CD4-positive, CD25-positive, alpha-beta regulatory T cell (primary cell): ENCODE data around the gene GIPC1. TPM values are rescaled to one million over a fixed set of nuclear protein-coding genes. Genes with fewer than 3 reads are reported as not detected.

Experiments used
- ATAC-seq, 2 donors: fragments of 150-1000 bp; cut with Tn5 transposase; one replicate each; pipeline ENCODE4 v1.10.0; 2021; ENCODE audit warnings: low read depth in 2 of 2, moderate number of reproducible peaks in 2 of 2, moderate library complexity in 1 of 2
- DNase-seq, 3 donors: peaks; one replicate each; pipeline versions ENCODE4 v3.0.0 to v3.0.0-alpha.2; 2012 to 2022; ENCODE audit warnings: mixed read lengths in 1 of 3
- H3K27ac ChIP-seq: one replicate; pipeline ENCODE4 v1.7.0; 2013; ENCODE audit warnings: mild to moderate bottlenecking, low read length; ENCODE audit not compliant: insufficient read depth, poor library complexity, severe bottlenecking
- H3K27me3 ChIP-seq: one replicate; pipeline ENCODE4 v1.7.0; 2013; ENCODE audit warnings: low read length; ENCODE audit not compliant: control insufficient read depth, insufficient read depth
- H3K36me3 ChIP-seq: one replicate; pipeline ENCODE4 v1.7.0; 2013; ENCODE audit warnings: mild to moderate bottlenecking, low read length, moderate library complexity; ENCODE audit not compliant: control insufficient read depth, insufficient read depth
- H3K4me1 ChIP-seq: 2 replicates; pipeline ENCODE4 v1.7.0; 2013; ENCODE audit warnings: mild to moderate bottlenecking, low read length; ENCODE audit not compliant: insufficient read depth, control insufficient read depth, poor library complexity, severe bottlenecking
- H3K4me3 ChIP-seq: one replicate; pipeline ENCODE4 v1.7.0; 2013; ENCODE audit warnings: low read depth, mild to moderate bottlenecking, low read length, moderate library complexity
- H3K9me3 ChIP-seq, 2 experiments: 1 replicate in 1 of 2; 2 replicates in 1 of 2; pipeline ENCODE4 v1.7.0; 2013; ENCODE audit warnings: low read length in 2 of 2, mild to moderate bottlenecking in 1 of 2, moderate library complexity in 1 of 2; ENCODE audit not compliant: control insufficient read depth in 2 of 2
- H3K27ac Mint-ChIP-seq, 3 donors: one replicate each; pipeline ENCODE4 v1.8.0; 2020 to 2022; ENCODE audit warnings: mild to moderate bottlenecking in 3 of 3, mixed read lengths in 3 of 3, moderate library complexity in 2 of 3
- H3K27me3 Mint-ChIP-seq: one replicate; pipeline ENCODE4 v1.8.0; 2022; ENCODE audit warnings: mild to moderate bottlenecking, mixed read lengths
- H3K36me3 Mint-ChIP-seq: one replicate; pipeline ENCODE4 v1.8.0; 2020; ENCODE audit warnings: mixed read lengths
- H3K4me1 Mint-ChIP-seq, 4 donors: one replicate each; pipeline ENCODE4 v1.8.0; 2020 to 2022; ENCODE audit warnings: mixed read lengths in 4 of 4, mild to moderate bottlenecking in 1 of 4
- H3K4me3 Mint-ChIP-seq, 4 donors: one replicate each; pipeline ENCODE4 v1.8.0; 2020 to 2022; ENCODE audit warnings: mild to moderate bottlenecking in 4 of 4, mixed read lengths in 4 of 4, moderate library complexity in 3 of 4
- H3K9me3 Mint-ChIP-seq, 7 donors: one replicate each; pipeline ENCODE4 v1.8.0; 2020 to 2022; ENCODE audit warnings: mixed read lengths in 7 of 7, mild to moderate bottlenecking in 3 of 7, moderate library complexity in 2 of 7
- polyA plus RNA-seq, 4 donors: library from polyadenylated mRNA; unstranded; fragments of 300-500 nt; fragmentation: Illumina TruSeq; gene quantifications; one replicate each; pipeline ENCODE4 v1.2.3, GENCODE V29; 2021
- total RNA-seq: library from RNA; stranded (reverse); gene quantifications from one replicate; pipeline ENCODE4 v1.2.3, GENCODE V29; 2022

Gene GIPC1
- total and polyA plus RNA-seq, 5 donors from 2014 or later = 37.5 to 62.0 (median 50.7) TPM

DNA sequence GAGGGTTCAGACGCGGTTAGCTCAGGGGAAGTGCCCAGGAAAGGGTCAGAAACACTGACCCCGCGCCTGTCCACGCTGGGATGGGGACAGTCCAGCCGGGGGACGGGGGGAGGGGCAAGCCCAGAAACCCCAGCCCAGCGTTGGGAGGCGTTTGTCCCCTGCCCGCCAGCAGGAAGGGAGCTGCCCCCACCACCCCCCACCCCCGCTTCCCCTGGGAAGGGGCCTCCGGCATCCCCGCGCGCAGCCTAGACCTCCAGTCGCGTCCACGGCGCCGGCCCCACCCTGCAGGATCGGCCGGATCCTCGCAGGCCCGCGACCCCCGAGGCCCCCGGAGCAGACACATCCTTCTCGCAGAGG is 277 bp downstream of the GIPC1 start:
- H3K27me3 ChIP-seq = no peaks in the 10 kb centered on the region
- peaks cover 23% of the 10 kb centered on the region for H3K4me1 ChIP-seq
- H3K27me3 Mint-ChIP-seq = no peaks in the 10 kb centered on the region
- H3K4me1 Mint-ChIP-seq = peaks cover 4 to 38% (median 14%) of the 10 kb centered on the region in 4 donors
- DNase-seq (no peak), ATAC-seq (no peak)
- H3K36me3 ChIP-seq = peaks cover 7% of the 10 kb centered on the region
- H3K9me3 ChIP-seq = no peaks in the 10 kb centered on the region
- H3K4me3 ChIP-seq = peak overlapping the region; percentile 79
- peak overlapping the region; percentile 81 to 91 (median 86) for H3K27ac Mint-ChIP-seq
- H3K4me3 Mint-ChIP-seq = peak overlapping the region; percentile 89 to 95 (median 90)
- H3K36me3 Mint-ChIP-seq = peaks cover 10% of the 10 kb centered on the region
- no peaks in the 10 kb centered on the region for H3K9me3 Mint-ChIP-seq
- peak overlapping the region; percentile 72 for H3K27ac ChIP-seq

DNA sequence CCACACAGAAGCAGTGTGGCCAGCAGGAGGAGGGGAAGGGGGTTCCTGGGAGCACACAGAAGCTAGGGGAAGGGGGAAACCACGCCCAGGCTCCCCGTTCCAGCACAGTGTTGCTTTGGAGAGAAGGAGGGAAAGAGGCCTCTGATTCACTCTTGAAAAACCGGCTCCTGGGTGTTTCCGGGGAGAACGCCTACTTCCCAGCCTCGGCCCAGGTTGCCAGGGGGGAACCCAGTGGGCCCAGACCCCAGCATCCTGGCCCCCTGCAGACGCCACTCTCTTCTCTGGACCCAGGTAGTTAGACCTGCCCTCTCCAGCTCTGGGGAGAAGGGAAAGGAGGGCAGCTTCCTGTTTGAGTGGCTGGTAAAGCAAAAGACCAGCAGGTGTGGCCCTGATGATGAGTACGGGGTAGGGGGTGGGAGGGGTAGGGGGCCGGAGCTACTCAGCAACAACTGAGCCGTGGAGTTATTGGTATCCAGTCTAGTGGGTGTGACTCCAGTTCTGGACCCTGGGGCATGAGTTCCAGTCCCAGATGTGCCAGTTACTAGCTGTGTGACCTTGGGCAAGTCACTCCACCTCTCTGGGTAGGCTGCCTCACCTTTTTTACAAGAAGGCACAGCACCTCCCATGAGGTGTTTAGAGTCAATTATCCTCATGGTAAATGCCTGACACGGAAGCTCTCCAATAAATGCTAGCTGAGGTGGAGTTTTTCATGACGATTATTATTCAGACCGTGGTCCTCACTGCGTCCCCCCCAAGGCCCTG is 836 bp downstream of the GIPC1 start:
- Mint-ChIP-seq H3K4me3 (peak overlapping the region; percentile 89 to 95 (median 90)), H3K4me1 (peaks cover 4 to 38% (median 14%) of the 10 kb centered on the region in 4 donors), H3K27ac (peak overlapping the region; percentile 81 to 91 (median 86)), H3K36me3 (peaks cover 10% of the 10 kb centered on the region), H3K27me3 (no peaks in the 10 kb centered on the region), H3K9me3 (no peaks in the 10 kb centered on the region)
- Histone ChIP-seq H3K9me3 (no peaks in the 10 kb centered on the region), H3K27ac (peak overlapping the region; percentile 72), H3K4me3 (peak overlapping the region; percentile 79), H3K4me1 (peaks cover 23% of the 10 kb centered on the region), H3K36me3 (peaks cover 7% of the 10 kb centered on the region), H3K27me3 (no peaks in the 10 kb centered on the region)
- ATAC-seq (peak in 1 of 2 donors; percentile 11), DNase-seq (peak in 1 of 3 donors; percentile 48)

DNA sequence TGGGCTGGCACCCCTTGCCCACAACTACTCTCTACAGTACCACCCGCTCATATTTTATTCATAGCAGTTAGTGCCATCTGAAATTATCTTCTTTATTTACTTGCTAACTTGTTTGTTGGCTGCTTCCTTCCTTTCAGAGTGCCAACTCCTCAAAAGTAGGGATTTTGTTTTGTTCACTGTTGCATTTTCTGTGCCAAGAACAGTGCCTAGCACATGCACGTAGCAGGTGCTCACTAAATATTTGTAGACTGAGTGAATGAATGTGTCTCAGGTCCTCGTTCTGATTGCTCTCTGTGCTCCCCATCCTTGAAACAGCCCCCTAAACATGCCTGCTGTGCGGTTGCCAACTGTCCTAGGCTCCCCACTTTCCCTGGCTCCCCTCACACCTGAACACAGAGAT is 1.5 kb downstream of the GIPC1 start:
- H3K4me3 ChIP-seq = peak overlapping the region; percentile 19

DNA sequence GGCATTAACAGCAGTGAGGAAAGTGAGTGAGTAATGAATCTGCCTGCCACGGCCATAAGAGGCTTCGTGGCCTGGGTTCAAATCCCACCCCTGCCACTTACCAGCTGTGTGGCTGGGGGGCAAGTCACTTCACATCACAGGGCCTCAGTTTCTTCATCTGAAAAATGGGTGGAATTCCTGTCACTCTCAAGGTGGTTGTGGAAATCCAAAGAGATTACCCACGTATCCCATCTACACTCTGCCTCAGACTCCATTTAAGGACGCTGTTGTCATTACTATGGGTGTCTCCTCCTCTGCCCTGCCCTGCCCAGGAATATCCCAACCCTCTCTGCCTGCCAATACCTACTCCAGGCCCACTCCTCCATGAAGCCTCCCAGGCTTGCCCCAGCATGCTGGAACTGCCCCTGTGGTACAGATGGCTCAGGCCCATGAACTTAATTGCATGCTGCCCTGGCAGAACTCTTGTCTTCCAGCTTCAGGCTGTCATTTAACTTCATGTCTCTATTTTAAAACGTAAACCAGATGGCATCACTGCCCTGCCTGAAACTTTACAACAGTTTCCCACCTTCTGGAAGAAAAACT is 3.1 kb downstream of the GIPC1 start:
- H3K27me3 Mint-ChIP-seq = no peaks in the 10 kb centered on the region
- peaks cover 22% of the 10 kb centered on the region for H3K36me3 Mint-ChIP-seq
- no peaks in the 10 kb centered on the region for H3K9me3 Mint-ChIP-seq
- H3K4me3 ChIP-seq = no peak overlapping the region
- H3K4me3 Mint-ChIP-seq = peak overlapping the region in 3 of 4 donors; percentile 7 to 88 (median 62)
- peaks cover 8 to 38% (median 14%) of the 10 kb centered on the region in 4 donors for H3K4me1 Mint-ChIP-seq
- peak overlapping the region in 2 of 3 donors; percentile 44 to 71 for H3K27ac Mint-ChIP-seq
- H3K27me3 ChIP-seq = no peaks in the 10 kb centered on the region
- H3K4me1 ChIP-seq = peaks cover 23% of the 10 kb centered on the region
- H3K9me3 ChIP-seq = no peaks in the 10 kb centered on the region
- no peak overlapping the region for H3K27ac ChIP-seq
- no peak for DNase-seq
- peaks cover 12% of the 10 kb centered on the region for H3K36me3 ChIP-seq
- ATAC-seq = no peak

More for the DNA sequence above, 1.5 kb downstream of the GIPC1 start:
- no peak for DNase-seq
- peak overlapping the region; percentile 71 to 91 (median 81) for H3K27ac Mint-ChIP-seq
- Histone ChIP-seq H3K4me1 (peaks cover 23% of the 10 kb centered on the region), H3K9me3 (no peaks in the 10 kb centered on the region), H3K27me3 (no peaks in the 10 kb centered on the region), H3K27ac (peak overlapping the region; percentile 72), H3K36me3 (peaks cover 7% of the 10 kb centered on the region)
- ATAC-seq = no peak
- peaks cover 16% of the 10 kb centered on the region for H3K36me3 Mint-ChIP-seq
- peak overlapping the region; percentile 81 to 95 (median 90) for H3K4me3 Mint-ChIP-seq
- no peaks in the 10 kb centered on the region for H3K27me3 Mint-ChIP-seq
- no peaks in the 10 kb centered on the region for H3K9me3 Mint-ChIP-seq
- H3K4me1 Mint-ChIP-seq = peaks cover 8 to 38% (median 14%) of the 10 kb centered on the region in 4 donors

DNA sequence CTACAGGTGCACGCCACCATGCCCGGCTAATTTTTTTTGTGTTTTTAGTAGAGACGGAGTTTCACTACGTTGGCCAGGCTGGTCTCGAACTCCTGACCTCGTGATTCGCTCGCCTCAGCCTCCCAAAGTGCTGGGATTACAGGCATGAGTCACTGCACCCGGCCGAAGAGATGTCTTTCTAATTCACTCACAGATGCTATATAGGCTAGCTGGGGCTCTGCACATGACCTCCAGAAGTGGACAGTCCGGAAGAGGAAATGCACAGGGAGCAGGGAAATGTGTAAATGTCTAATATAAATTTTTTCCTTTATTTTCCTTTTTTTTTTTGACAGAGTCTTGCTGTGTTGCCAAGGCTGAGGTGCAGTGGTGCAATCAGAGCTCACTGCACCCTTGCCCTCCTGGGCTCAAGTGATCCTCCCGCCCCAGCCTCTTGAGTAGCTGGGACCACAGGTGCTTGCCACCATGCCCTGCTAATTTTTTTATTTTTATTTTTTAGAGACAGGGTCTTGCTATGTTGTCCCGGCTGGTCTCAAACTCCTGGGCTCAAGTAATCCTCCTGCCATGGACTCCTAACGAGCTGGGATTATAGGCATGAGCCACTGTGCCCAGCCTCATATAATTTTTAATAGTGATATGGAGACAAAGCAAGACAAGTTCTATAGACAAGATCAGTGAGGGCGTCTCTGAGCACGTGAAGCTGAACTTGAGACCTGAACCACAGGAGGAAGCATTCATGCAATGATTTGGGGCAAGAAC is 8.4 kb downstream of the GIPC1 start:
- H3K9me3 Mint-ChIP-seq = no peaks in the 10 kb centered on the region
- H3K4me1 Mint-ChIP-seq = peaks cover 4 to 15% (median 9%) of the 10 kb centered on the region in 4 donors
- DNase-seq (no peak), ATAC-seq (no peak)
- no peaks in the 10 kb centered on the region for H3K4me1 ChIP-seq
- H3K27me3 ChIP-seq = no peaks in the 10 kb centered on the region
- H3K4me3 ChIP-seq = no peak overlapping the region
- no peak overlapping the region for H3K4me3 Mint-ChIP-seq
- no peak overlapping the region for H3K27ac ChIP-seq
- H3K27me3 Mint-ChIP-seq = peaks cover 4% of the 10 kb centered on the region
- H3K9me3 ChIP-seq = no peaks in the 10 kb centered on the region
- no peak overlapping the region for H3K27ac Mint-ChIP-seq
- peaks cover 25% of the 10 kb centered on the region for H3K36me3 Mint-ChIP-seq
- peaks cover 12% of the 10 kb centered on the region for H3K36me3 ChIP-seq

DNA sequence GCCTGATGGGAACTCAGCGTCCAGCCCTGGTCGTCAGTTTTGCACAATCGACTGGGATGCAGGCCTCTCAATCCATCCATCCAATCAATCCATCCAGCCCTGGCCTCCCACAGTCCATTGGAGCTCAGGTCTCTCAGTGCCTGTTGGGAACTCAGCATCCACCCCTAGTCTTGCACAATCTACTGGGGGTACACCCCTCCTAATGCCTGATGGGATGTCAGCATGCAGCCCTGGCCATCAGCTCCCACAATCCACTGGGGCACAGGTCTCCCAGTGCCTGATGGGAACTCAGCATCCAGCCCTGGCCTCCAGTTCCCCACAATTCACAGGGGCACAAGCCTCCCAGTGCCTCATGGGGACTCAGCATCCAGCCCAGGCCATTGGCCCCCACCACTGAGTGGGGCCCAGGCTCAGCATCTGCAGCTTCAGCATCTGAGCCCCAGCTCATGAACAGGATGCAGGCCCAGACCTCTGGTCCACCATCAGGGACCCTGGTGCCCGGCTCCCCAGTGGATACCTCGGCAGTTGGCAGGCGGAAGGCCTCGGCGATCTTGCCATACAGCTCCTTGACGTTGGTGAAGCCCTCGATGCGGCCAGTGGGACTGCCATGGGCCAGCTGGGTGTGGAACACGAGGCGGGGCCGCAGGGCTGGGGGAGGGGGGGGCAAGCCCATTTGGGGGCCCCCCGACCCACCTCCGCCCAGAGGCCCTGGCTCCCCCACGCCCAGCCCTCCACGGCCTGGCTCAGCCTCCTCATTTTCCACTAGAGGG is 13.6 kb downstream of the GIPC1 start:
- Mint-ChIP-seq H3K27me3 (peaks cover 4% of the 10 kb centered on the region), H3K36me3 (peaks cover 10% of the 10 kb centered on the region), H3K4me3 (no peak overlapping the region), H3K27ac (no peak overlapping the region), H3K4me1 (peaks cover 0 to 14% (median 10%) of the 10 kb centered on the region in 4 donors), H3K9me3 (no peaks in the 10 kb centered on the region)
- H3K9me3 ChIP-seq = no peaks in the 10 kb centered on the region
- H3K27me3 ChIP-seq = no peaks in the 10 kb centered on the region
- H3K4me3 ChIP-seq = no peak overlapping the region
- ATAC-seq (no peak), DNase-seq (no peak)
- H3K27ac ChIP-seq = no peak overlapping the region
- H3K4me1 ChIP-seq = peaks cover 7% of the 10 kb centered on the region
- peaks cover 12% of the 10 kb centered on the region for H3K36me3 ChIP-seq

DNA sequence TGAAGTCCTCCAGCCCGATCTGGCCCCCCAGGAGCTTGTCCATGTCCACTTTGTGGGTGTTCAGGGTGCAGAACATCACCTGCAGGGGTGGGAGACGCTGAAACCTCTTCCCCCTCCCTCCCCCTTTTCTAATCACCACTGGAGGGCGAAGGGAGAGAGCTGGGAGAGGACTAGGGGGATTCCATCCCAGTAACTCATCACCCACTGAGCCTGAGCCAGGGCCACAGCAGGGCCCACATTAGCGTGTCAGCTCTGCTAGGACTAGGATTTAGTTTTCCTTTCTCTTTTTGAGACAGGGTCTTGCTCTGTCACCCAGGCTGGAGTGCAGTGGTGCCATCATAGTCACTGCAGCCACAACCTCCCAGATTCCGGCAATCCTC is 15.2 kb downstream of the GIPC1 start:
- Mint-ChIP-seq H3K4me3 (no peak overlapping the region), H3K4me1 (peaks cover 0 to 10% (median 7%) of the 10 kb centered on the region in 4 donors), H3K9me3 (no peaks in the 10 kb centered on the region), H3K27ac (no peak overlapping the region), H3K36me3 (peaks cover 10% of the 10 kb centered on the region), H3K27me3 (peaks cover 10% of the 10 kb centered on the region)
- Histone ChIP-seq H3K36me3 (peaks cover 12% of the 10 kb centered on the region), H3K27me3 (no peaks in the 10 kb centered on the region), H3K4me1 (peaks cover 8% of the 10 kb centered on the region), H3K27ac (no peak overlapping the region), H3K4me3 (no peak overlapping the region), H3K9me3 (no peaks in the 10 kb centered on the region)
- ATAC-seq = no peak
- DNase-seq = no peak
